Retinal pigment epithelial cell (primary cell): Measurements from ENCODE around the gene C18orf32.
"Not testable (repeated sequence)": the region's sequence is repeated elsewhere in the genome, so short reads cannot be mapped to it uniquely, and the experiment has no call there.

Experiments
- DNase-seq: peaks from one replicate; pipeline ENCODE4 v3.0.0-alpha.2; 2010; ENCODE audit warnings: low read depth
- H3K4me3 ChIP-seq: 2 replicates; pipeline ENCODE4 v1.5.1; 2011; ENCODE audit warnings: mild to moderate bottlenecking, low read length, control low read depth, moderate library complexity
- TF ChIP-seq, protein P1 (sequence below): conservative IDR thresholded peaks from 2 replicates; pipeline ENCODE4 v1.5.1; 2011; ENCODE audit warnings: low read depth, low read length, control low read depth, inconsistent platforms

The C18orf32 gene

DNA sequence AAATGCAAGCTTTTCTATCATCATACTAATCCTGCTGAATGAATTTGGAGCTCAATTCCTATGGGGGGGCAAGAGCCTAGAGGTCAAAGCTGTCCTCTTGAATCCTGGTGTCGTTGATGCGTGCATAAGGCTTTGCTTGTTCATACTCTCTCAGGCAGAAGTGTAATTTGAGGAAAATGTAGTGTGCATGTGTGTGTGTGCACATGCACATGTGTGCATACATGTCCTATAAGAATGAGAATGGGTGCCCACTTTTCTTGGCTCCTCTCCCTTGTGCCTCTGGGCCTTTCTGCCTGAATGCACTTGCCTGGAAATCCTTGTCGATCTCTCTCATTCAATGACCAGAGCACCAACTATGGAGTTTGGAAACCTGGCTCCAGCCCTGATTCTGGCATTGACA lies 28.5 kb upstream of the C18orf32 start:
- TF ChIP-seq, protein P1, sequence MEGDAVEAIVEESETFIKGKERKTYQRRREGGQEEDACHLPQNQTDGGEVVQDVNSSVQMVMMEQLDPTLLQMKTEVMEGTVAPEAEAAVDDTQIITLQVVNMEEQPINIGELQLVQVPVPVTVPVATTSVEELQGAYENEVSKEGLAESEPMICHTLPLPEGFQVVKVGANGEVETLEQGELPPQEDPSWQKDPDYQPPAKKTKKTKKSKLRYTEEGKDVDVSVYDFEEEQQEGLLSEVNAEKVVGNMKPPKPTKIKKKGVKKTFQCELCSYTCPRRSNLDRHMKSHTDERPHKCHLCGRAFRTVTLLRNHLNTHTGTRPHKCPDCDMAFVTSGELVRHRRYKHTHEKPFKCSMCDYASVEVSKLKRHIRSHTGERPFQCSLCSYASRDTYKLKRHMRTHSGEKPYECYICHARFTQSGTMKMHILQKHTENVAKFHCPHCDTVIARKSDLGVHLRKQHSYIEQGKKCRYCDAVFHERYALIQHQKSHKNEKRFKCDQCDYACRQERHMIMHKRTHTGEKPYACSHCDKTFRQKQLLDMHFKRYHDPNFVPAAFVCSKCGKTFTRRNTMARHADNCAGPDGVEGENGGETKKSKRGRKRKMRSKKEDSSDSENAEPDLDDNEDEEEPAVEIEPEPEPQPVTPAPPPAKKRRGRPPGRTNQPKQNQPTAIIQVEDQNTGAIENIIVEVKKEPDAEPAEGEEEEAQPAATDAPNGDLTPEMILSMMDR = no peak
- H3K4me3 ChIP-seq = no peak overlapping the region
- no peak for DNase-seq

DNA sequence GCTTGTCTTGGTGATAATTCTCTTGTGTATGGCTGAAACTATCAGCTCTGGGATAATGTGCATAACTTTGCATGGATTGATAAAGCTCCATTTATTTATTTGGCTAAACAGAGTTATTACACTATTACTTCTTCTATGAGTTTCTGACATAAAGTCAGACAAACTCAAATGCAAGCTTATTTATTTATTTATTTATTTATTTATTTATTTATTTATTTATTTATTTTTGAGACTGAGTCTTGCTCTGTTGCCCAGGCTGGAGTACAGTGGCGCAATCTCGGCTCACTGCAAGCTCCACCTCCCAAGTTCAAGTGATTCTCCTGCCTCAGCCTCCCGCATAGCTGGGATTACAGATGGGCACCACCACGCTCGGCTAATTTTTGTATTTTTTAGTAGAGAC lies 28.0 kb upstream of the C18orf32 start:
- DNase-seq, H3K4me3 ChIP-seq: not testable (repeated sequence)

DNA sequence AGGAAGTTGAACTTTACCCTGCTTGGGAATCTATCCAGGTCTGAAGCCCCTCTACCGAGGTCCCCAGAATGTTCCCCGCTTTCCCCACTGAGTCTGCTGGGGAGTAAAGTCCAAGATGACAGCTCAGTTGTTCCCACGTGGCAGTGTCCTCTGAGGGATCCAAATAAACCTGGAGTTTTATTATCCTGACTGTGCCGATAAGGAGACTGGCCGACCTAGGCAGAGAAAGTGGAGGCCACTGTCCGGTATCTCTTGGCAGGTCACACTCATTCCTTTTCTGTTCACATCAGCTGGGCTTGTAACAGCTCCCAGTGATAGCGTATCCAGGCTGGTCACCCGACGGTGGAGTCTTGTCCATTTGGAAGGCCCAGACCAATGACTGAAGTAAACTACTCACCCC lies 27.5 kb upstream of the C18orf32 start:
- H3K4me3 ChIP-seq = no peak overlapping the region
- TF ChIP-seq, protein P1 = no peak
- DNase-seq = no peak

DNA sequence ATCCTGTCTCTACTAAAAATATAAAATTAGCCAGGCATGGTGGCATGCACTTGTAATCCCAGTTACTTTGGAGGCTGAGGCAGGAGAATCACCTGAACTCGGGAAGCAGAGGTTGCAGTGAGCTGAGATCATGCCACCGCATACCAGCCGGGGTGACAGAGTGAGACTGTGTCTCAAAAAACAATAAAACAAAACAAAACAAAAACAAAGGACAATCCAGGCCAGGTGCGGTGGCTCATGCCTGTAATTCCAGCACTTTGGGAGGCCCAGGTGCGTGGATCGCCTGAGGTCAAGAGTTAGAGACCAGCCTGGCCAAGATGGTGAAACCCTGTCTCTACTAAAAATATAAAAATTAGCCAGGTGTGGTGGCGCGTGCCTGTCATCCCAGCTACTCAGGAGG lies 25.8 kb upstream of the C18orf32 start:
- H3K4me3 ChIP-seq, DNase-seq: not testable (repeated sequence)

DNA sequence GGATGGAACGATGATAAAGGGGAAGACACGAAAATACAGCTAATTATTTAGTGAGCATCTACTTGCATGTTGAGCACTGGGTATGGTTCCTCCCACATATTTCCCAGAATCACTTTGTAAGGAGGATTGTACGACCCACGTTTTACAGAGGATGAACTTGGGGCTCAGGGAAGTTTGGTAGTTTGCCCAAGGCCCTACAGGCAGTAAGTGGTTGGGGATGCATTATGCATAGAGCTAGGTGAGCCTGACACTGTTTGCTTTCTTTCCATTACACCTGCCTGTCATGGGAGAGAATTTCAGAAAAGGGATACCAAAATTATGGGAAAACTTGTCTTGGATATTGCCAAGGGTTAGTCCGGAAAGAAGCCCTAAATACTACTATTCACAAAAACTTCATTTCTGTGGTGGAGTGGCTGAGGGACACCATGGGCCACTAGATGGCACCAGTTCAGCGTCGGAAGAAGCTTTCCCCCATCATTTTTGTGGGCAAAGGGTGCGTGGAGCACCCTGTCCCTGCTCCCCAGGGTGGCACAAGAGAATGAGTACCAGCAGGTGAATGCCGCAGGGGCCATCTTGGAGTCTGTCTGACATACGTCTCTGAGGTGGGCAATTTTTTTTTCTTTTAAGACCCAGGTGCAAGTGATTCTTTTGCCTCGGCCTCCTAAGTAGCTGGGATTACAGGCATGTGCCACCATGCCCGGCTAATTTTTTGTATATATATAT lies 23.5 kb upstream of the C18orf32 start:
- TF ChIP-seq, protein P1 = peak; percentile 94
- DNase-seq = no peak
- H3K4me3 ChIP-seq = no peak overlapping the region

DNA sequence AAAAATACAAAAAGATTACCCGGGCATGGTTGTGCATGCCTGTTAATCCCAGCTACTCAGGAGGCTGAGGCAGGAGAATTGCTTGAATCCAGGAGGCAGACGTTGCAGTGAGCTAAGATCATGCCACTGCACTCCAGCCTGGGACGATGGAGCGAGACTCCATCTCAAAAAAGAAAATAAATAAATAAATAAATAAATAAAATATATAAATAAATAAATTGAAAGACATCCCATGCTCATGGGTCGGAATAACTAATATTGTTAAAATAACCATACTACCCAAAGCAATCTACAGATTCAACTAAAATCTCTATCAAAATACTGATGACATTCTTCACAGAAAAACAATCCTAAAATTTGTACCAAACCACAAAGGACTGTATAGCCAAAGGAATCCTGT lies 19.4 kb upstream of the C18orf32 start:
- not testable (repeated sequence) for H3K4me3 ChIP-seq, DNase-seq

DNA sequence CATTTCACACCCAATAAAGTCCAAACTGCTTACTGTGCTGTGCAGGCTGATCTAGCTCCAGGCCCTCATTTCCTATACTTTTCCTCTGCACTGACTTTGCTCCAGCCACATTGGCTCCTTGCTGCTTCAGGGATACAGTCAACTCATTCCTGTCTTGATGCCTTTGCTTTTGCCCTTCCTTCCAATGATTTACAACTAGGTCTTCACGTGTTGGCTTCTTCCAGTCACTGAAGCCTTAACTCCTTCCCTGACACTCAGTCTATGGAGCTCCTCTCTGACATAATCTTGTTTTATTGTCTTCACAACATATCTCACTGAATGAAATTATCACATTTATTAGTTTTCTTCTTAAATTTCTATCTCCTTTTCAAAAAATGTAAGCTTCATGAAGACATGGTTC lies 16.9 kb upstream of the C18orf32 start:
- DNase-seq = no peak
- TF ChIP-seq, protein P1 = no peak
- H3K4me3 ChIP-seq = no peak overlapping the region

DNA sequence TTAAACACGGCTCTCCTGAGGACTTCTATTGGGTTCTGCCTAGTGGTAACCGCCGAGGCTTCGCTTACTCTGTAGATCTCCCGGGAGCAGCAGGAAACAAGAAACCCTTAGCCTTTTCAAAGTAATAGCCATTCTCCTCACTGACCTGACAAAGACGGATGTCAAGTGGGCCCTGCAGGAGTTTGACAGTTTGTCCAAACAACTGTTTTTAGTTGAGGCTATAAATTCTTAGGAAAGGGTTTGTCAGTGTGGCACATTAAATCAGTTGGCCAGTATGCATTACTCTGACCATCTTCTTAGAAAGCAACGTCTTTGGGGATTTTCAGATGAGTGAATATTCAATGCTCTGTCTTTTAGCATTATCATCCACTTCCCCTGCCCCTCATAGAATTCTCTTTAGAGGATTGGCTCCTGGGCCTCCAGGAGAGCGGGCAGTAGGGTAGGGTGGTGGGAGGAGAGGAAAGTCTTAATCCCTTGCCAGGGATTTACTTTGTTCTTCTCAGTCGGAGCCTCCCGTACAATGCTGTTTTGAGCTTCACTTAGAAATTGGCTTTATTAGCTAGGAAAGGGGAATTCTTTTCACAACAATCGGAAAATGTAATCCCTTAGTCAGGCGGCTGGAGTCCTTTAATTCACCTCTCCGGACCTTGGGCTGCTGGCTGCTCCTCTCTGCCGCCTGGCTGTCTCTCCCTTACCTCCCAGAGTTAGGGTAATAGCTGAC lies 13.3 kb upstream of the C18orf32 start:
- no peak overlapping the region for H3K4me3 ChIP-seq
- TF ChIP-seq, protein P1 = peak; percentile 44
- DNase-seq = peak; percentile 73
